HCT116 (cell line): ENCODE measurements around the gene MCC. TPM values are rescaled to one million over a fixed set of nuclear protein-coding genes. Genes with fewer than 3 reads are reported as not detected.

Experiments used
- ATAC-seq: fragments of 200-7000 bp; cut with Tn5 transposase; 2 replicates; pipeline ENCODE4 v1.9.1; 2020; ENCODE audit warnings: mild to moderate bottlenecking, moderate library complexity
- BruUV-seq: library from RNA; stranded (reverse); fragments of 400-500 nt; replicated peaks from 2 replicates; lab custom pipeline; 2021; lab: Mats Ljungman, UMichigan
- CTCF ChIA-PET: fragments of 300-600 bp; sonication (Branson Sonifier 250); formaldehyde crosslinking; loops from one replicate; lab custom pipeline; 2021; ENCODE audit warnings: antibody characterized with exemption; lab: Charles Lee
- POLR2A ChIA-PET: fragments of 300-600, 350-600 bp; sonication (Branson Sonifier 250); formaldehyde crosslinking; loops from one replicate; lab custom pipeline; 2021; ENCODE audit warnings: antibody characterized with exemption; lab: Charles Lee
- RAD21 ChIA-PET, 2 experiments: fragments of 300-600 bp; sonication (Branson Sonifier 250); formaldehyde crosslinking; loops; one replicate each; lab custom pipeline; 2023; ENCODE audit warnings: low total read pairs in 2 of 2; ENCODE audit not compliant: uncharacterized antibody in 2 of 2, unreplicated experiment in 2 of 2, low non-redundant PET in 1 of 2; lab: Charles Lee
- DNase-seq: peaks from one replicate; pipeline ENCODE4 v3.0.0-alpha.2; 2010; ENCODE audit warnings: low read depth, low spot score
- H2AFZ ChIP-seq: fragments of 200-600 bp; shearing (Covaris generic), sonication (generic); 2 replicates; pipeline ENCODE4 v1.6.1; 2017; ENCODE audit warnings: low read depth, mixed run types, mixed read lengths, antibody characterized with exemption, low read length; ENCODE audit not compliant: poor library complexity, severe bottlenecking
- H3K27ac ChIP-seq: 2 replicates; pipeline ENCODE4 v1.5.1; 2012; ENCODE audit warnings: low read depth, low read length
- H3K27me3 ChIP-seq: fragments of 200-600 bp; sonication (generic); 2 replicates; pipeline ENCODE4 v1.6.1; 2016; ENCODE audit warnings: mixed run types, low read length, mixed read lengths; ENCODE audit not compliant: insufficient read depth
- H3K36me3 ChIP-seq, 2 experiments: fragments of 200-500 bp in 1 of 2; fragments of 200-600 bp in 1 of 2; sonication (Bioruptor generic) in 1 of 2; sonication (generic) in 1 of 2; 2 replicates each; pipeline versions ENCODE4 v1.5.1 to v1.6.1; 2014 to 2016; ENCODE audit warnings: low read length in 2 of 2, inconsistent platforms in 1 of 2, mixed read lengths in 1 of 2, mixed run types in 1 of 2; ENCODE audit not compliant: insufficient read depth in 2 of 2, control insufficient read depth in 1 of 2
- H3K4me1 ChIP-seq, 2 experiments: fragments of 200-600 bp in 1 of 2; sonication (generic) in 1 of 2; 2 replicates each; pipeline versions ENCODE4 v1.5.1 to v1.6.1; 2012 to 2017; ENCODE audit warnings: low read length in 2 of 2, inconsistent platforms in 1 of 2, mild to moderate bottlenecking in 1 of 2, mixed read lengths in 1 of 2, mixed run types in 1 of 2, moderate library complexity in 1 of 2; ENCODE audit not compliant: insufficient read depth in 2 of 2, control insufficient read depth in 1 of 2
- H3K4me2 ChIP-seq: fragments of 200-600 bp; sonication (generic); 2 replicates; pipeline ENCODE4 v1.6.1; 2017; ENCODE audit warnings: mixed run types, low read length, mixed read lengths
- H3K4me3 ChIP-seq, 2 experiments: fragments of 200-600 bp in 1 of 2; sonication (generic) in 1 of 2; replicated peaks in 1 of 2; 2 replicates each; pipeline ENCODE4 v1.5.1; 2011 to 2016; ENCODE audit warnings: low read length in 2 of 2, control low read depth in 1 of 2, low read depth in 1 of 2, mild to moderate bottlenecking in 1 of 2, mixed read lengths in 1 of 2, mixed run types in 1 of 2
- H3K79me2 ChIP-seq: fragments of 200-600 bp; sonication (generic); 2 replicates; pipeline ENCODE4 v1.6.1; 2017; ENCODE audit warnings: mild to moderate bottlenecking, mixed run types, low read length, moderate library complexity, mixed read lengths; ENCODE audit not compliant: insufficient read depth
- H3K9ac ChIP-seq: fragments of 200-600 bp; sonication (generic); 2 replicates; pipeline ENCODE4 v1.6.1; 2016; ENCODE audit warnings: low read length, mixed read lengths
- H3K9me2 ChIP-seq: fragments of 200-600 bp; sonication (generic), shearing (Covaris generic); 2 replicates; pipeline ENCODE4 v1.6.1; 2017; ENCODE audit warnings: mixed run types, mild to moderate bottlenecking, moderate library complexity; ENCODE audit not compliant: insufficient read depth
- H3K9me3 ChIP-seq, 2 experiments: fragments of 200-500 bp in 1 of 2; fragments of 200-600 bp in 1 of 2; sonication (Bioruptor generic) in 1 of 2; sonication (generic) in 1 of 2; 2 replicates each; pipeline ENCODE4 v1.6.1; 2014 to 2017; ENCODE audit warnings: low read length in 2 of 2, mixed read lengths in 2 of 2, inconsistent platforms in 1 of 2, low read depth in 1 of 2, mild to moderate bottlenecking in 1 of 2, mixed run types in 1 of 2, moderate library complexity in 1 of 2; ENCODE audit not compliant: control insufficient read depth in 1 of 2, insufficient read depth in 1 of 2
- H4K20me1 ChIP-seq: fragments of 200-600 bp; sonication (generic), shearing (Covaris generic); 2 replicates; pipeline ENCODE4 v1.6.1; 2017; ENCODE audit warnings: mixed run types, mild to moderate bottlenecking, moderate library complexity; ENCODE audit not compliant: insufficient read depth
- ATF3 ChIP-seq: IDR thresholded peaks from 2 replicates; pipeline ENCODE4 v1.6.1; 2012
- CBX3 ChIP-seq: IDR thresholded peaks from 2 replicates; pipeline ENCODE4 v1.6.1; 2012; ENCODE audit warnings: low read depth
- CEBPB ChIP-seq: IDR thresholded peaks from 2 replicates; pipeline ENCODE4 v1.6.1; 2012; ENCODE audit warnings: low read depth
- EGR1 ChIP-seq: IDR thresholded peaks from 2 replicates; pipeline ENCODE4 v1.6.1; 2012; ENCODE audit warnings: low read depth
- ELF1 ChIP-seq: IDR thresholded peaks from 2 replicates; pipeline ENCODE4 v1.6.1; 2012; ENCODE audit warnings: low read depth, borderline replicate concordance
- EZH2 ChIP-seq: fragments of 200-600 bp; sonication (generic); IDR thresholded peaks from 2 replicates; pipeline ENCODE4 v1.6.1; 2017; ENCODE audit warnings: antibody characterized with exemption, mixed run types
- EZH2phosphoT487 ChIP-seq: fragments of 200-600 bp; IDR thresholded peaks from 2 replicates; pipeline ENCODE4 v1.6.1; 2018; ENCODE audit warnings: antibody characterized with exemption, borderline replicate concordance
- FOSL1 ChIP-seq: IDR thresholded peaks from 2 replicates; pipeline ENCODE4 v1.6.1; 2012; ENCODE audit warnings: low read depth
- POLR2A ChIP-seq: IDR thresholded peaks from 2 replicates; pipeline ENCODE4 v1.7.0; 2011; ENCODE audit warnings: borderline replicate concordance; ENCODE audit not compliant: insufficient read depth, insufficient read length; ENCODE audit errors: extremely low read depth
- RAD21 ChIP-seq: IDR thresholded peaks from 2 replicates; pipeline ENCODE4 v1.6.1; 2012; ENCODE audit warnings: low read depth, mild to moderate bottlenecking
- REST ChIP-seq: IDR thresholded peaks from 2 replicates; pipeline ENCODE4 v1.6.1; 2012; ENCODE audit warnings: low read depth
- SIN3A ChIP-seq: IDR thresholded peaks from 2 replicates; pipeline ENCODE4 v1.6.1; 2012; ENCODE audit warnings: low read depth
- SRF ChIP-seq: IDR thresholded peaks from 2 replicates; pipeline ENCODE4 v1.6.1; 2012; ENCODE audit warnings: low read depth
- TCF7L2 ChIP-seq: IDR thresholded peaks from 2 replicates; pipeline ENCODE4 v1.7.0; 2011; ENCODE audit warnings: borderline replicate concordance, inconsistent platforms; ENCODE audit not compliant: insufficient read depth, insufficient read length; ENCODE audit errors: extremely low read depth
- YY1 ChIP-seq: IDR thresholded peaks from 2 replicates; pipeline ENCODE4 v1.6.1; 2011; ENCODE audit warnings: low read length, low read depth, moderate library complexity, mild to moderate bottlenecking; ENCODE audit not compliant: insufficient replicate concordance; ENCODE audit errors: extremely low read depth
- ZFX ChIP-seq: fragments of 450-650 bp; IDR thresholded peaks from 2 replicates; pipeline ENCODE4 v1.6.1; 2017
- ZNF274 ChIP-seq: fragments of 200-500 bp; sonication (Bioruptor generic); IDR thresholded peaks from 2 replicates; pipeline ENCODE4 v1.6.1; 2014; ENCODE audit warnings: mild to moderate bottlenecking, low read depth, low read length, inconsistent platforms
- intact Hi-C: fragments of 100-400 bp; cut with micrococcal nuclease; formaldehyde crosslinking; loops from 2 replicates; pipeline ENCODE4 v1.10.0; 2022
- total RNA-seq: library from RNA; stranded (reverse); gene quantifications from one replicate; pipeline ENCODE4 v1.2.1, GENCODE V29; 2021; ENCODE audit not compliant: unreplicated experiment
- TF ChIP-seq, protein P1 (sequence below), 3 experiments: fragments of 200-600 bp in 1 of 3; sonication (generic) in 1 of 3; IDR thresholded peaks in 2 of 3; conservative IDR thresholded peaks in 1 of 3; 2 replicates each; pipeline ENCODE4 v1.5.1; 2012 to 2017; ENCODE audit warnings: low read depth in 2 of 3, low read length in 2 of 3, antibody characterized with exemption in 1 of 3, borderline replicate concordance in 1 of 3, control low read depth in 1 of 3, mild to moderate bottlenecking in 1 of 3, mixed read lengths in 1 of 3, mixed run types in 1 of 3, moderate library complexity in 1 of 3; ENCODE audit not compliant: insufficient read depth in 1 of 3
- TF ChIP-seq, protein P2 (sequence below): IDR thresholded peaks from 2 replicates; pipeline ENCODE4 v1.6.1; 2011; ENCODE audit warnings: mild to moderate bottlenecking, low read length, moderate library complexity; ENCODE audit not compliant: insufficient replicate concordance; ENCODE audit errors: extremely low read depth

The MCC gene
- total RNA-seq, 1 experiment from 2014 or later = 20.1 TPM

- ATAC-seq (no peak), DNase-seq (no peak)
- no peaks in the 10 kb centered on the region for H3K9me3 ChIP-seq
- no peak for TF ChIP-seq ZFX
- no peak for TF ChIP-seq FOSL1
- TF ChIP-seq ZNF274 = no peak
- no peak for TF ChIP-seq EZH2
- no peak for TF ChIP-seq ELF1
- TF ChIP-seq EZH2phosphoT487 = no peak
- no peak for TF ChIP-seq EGR1
- TF ChIP-seq POLR2A = no peak
- no peak for TF ChIP-seq REST
- no peak for TF ChIP-seq SIN3A
- no peak for TF ChIP-seq RAD21
- TF ChIP-seq, protein P1, sequence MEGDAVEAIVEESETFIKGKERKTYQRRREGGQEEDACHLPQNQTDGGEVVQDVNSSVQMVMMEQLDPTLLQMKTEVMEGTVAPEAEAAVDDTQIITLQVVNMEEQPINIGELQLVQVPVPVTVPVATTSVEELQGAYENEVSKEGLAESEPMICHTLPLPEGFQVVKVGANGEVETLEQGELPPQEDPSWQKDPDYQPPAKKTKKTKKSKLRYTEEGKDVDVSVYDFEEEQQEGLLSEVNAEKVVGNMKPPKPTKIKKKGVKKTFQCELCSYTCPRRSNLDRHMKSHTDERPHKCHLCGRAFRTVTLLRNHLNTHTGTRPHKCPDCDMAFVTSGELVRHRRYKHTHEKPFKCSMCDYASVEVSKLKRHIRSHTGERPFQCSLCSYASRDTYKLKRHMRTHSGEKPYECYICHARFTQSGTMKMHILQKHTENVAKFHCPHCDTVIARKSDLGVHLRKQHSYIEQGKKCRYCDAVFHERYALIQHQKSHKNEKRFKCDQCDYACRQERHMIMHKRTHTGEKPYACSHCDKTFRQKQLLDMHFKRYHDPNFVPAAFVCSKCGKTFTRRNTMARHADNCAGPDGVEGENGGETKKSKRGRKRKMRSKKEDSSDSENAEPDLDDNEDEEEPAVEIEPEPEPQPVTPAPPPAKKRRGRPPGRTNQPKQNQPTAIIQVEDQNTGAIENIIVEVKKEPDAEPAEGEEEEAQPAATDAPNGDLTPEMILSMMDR (IDR thresholded peaks at IDR 0.05 in 2 of 3, conservative IDR thresholded peaks at IDR 0.05 in 1 of 3; ENCODE audit: borderline replicate concordance in 1 of 3, insufficient read depth in 1 of 3, low read depth in 2 of 3, low read length in 2 of 3) = no peak
- TF ChIP-seq SRF = no peak
- TF ChIP-seq ATF3 = no peak
- TF ChIP-seq YY1 = no peak
- no peak for TF ChIP-seq CEBPB
- no peak for TF ChIP-seq CBX3
- TF ChIP-seq, protein P2, sequence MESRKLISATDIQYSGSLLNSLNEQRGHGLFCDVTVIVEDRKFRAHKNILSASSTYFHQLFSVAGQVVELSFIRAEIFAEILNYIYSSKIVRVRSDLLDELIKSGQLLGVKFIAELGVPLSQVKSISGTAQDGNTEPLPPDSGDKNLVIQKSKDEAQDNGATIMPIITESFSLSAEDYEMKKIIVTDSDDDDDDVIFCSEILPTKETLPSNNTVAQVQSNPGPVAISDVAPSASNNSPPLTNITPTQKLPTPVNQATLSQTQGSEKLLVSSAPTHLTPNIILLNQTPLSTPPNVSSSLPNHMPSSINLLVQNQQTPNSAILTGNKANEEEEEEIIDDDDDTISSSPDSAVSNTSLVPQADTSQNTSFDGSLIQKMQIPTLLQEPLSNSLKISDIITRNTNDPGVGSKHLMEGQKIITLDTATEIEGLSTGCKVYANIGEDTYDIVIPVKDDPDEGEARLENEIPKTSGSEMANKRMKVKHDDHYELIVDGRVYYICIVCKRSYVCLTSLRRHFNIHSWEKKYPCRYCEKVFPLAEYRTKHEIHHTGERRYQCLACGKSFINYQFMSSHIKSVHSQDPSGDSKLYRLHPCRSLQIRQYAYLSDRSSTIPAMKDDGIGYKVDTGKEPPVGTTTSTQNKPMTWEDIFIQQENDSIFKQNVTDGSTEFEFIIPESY = no peak
- no peak for TF ChIP-seq TCF7L2
- ChIA-PET RAD21 (no interaction called here), CTCF (no interaction called here), POLR2A (no interaction called here)
- H3K4me3 ChIP-seq = no peak overlapping the region
- peaks cover 8 to 27% of the 10 kb centered on the region in 2 experiments; a peak in 3 of 4 replicates for H3K4me1 ChIP-seq
- no peaks in the 10 kb centered on the region for H4K20me1 ChIP-seq
- H3K27me3 ChIP-seq = no peaks in the 10 kb centered on the region
- no peaks in the 10 kb centered on the region for H3K36me3 ChIP-seq
- H3K4me2 ChIP-seq = no peak overlapping the region
- H3K79me2 ChIP-seq = peaks cover 8% of the 10 kb centered on the region; the same call in 1 of the 2 replicates
- intact Hi-C loops = no loop called here
- no peak overlapping the region for H3K27ac ChIP-seq
- no peak overlapping the region for H2AFZ ChIP-seq
- no peaks in the 10 kb centered on the region for H3K9me2 ChIP-seq
- no TSS peak for BruUV-seq
- H3K9ac ChIP-seq = no peak overlapping the region
Measured at GRCh38 chr5:113296676-113297075, 191.6 kb downstream of the MCC start.
